SU-DHL-6 (cell line): ENCODE data around the gene BUD23.

Source experiments
- CTCF ChIP-seq: fragments of 200-600 bp; sonication (generic); IDR thresholded peaks from one replicate; pipeline ENCODE4 v1.5.1; 2017; ENCODE audit warnings: antibody characterized with exemption, mild to moderate bottlenecking, low read length, moderate library complexity; ENCODE audit not compliant: insufficient read depth, poor library complexity, severe bottlenecking
- EZH2phosphoT487 ChIP-seq: fragments of 200-600 bp; sonication (generic), shearing (Covaris generic); conservative IDR thresholded peaks from 2 replicates; pipeline ENCODE4 v1.6.1; 2018; ENCODE audit warnings: mild to moderate bottlenecking, antibody characterized with exemption, low read length, moderate library complexity, mixed read lengths

DNA sequence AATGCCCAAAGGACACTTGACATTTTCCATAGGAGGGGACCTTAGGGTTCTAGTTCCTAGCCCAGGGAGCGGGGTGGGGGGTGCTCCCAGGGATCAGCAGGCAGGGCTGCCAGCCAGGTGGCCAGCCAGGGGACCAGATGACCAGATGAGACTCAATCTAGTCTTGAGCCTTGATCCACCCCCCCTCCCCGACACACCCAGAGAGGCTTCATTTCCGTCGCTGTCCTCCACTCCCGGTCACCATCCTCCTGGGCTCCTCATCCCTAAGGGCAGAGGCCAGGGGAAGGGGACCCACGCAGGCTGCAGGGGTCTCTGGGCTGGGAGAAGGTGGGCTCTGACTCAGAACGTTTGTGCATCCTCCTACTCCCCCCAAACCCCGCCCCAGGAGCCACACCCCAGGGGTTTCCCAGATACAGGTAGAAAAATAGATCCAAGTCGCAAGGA, 35.1 kb downstream of the BUD23 start:
- TF ChIP-seq CTCF = no peak
- no peak for TF ChIP-seq EZH2phosphoT487
